PC-3 (cell line): ENCODE data around the gene SLC6A18. TPM values are rescaled to one million over a fixed set of nuclear protein-coding genes. Genes with fewer than 3 reads are reported as not detected.
"Not testable (repeated sequence)": the region's sequence is repeated elsewhere in the genome, so short reads cannot be mapped to it uniquely, and the experiment has no call there.

Experiments
- ATAC-seq: fragments of 200-7000 bp; cut with Tn5 transposase; 2 replicates; pipeline ENCODE4 v1.9.1; 2020; ENCODE audit warnings: mild to moderate bottlenecking, moderate library complexity
- BruUV-seq: library from RNA; stranded (reverse); fragments of 400-500 nt; replicated peaks from 2 replicates; lab custom pipeline; 2021; lab: Mats Ljungman, UMichigan
- CTCF ChIA-PET: fragments of 300-600 bp; sonication (Branson Sonifier 250); formaldehyde crosslinking; loops from one replicate; lab custom pipeline; 2022; ENCODE audit warnings: antibody characterized with exemption; lab: Charles Lee
- POLR2A ChIA-PET: fragments of 300-600 bp; sonication (Branson Sonifier 250); formaldehyde crosslinking; loops from one replicate; lab custom pipeline; 2022; ENCODE audit warnings: antibody characterized with exemption; ENCODE audit not compliant: unreplicated experiment; lab: Charles Lee
- DNase-seq: peaks from one replicate; pipeline ENCODE4 v3.0.0-alpha.2; 2015
- H2AFZ ChIP-seq: fragments of 300-600 bp; sonication (generic); 2 replicates; pipeline ENCODE4 v1.6.0; 2016; ENCODE audit warnings: antibody characterized with exemption, low read length
- H3F3A ChIP-seq: fragments of 300-600 bp; sonication (generic); one replicate; pipeline ENCODE4 v1.6.0; 2017; ENCODE audit warnings: antibody characterized with exemption, low read length, control low read depth, mild to moderate bottlenecking; ENCODE audit not compliant: unreplicated experiment
- H3K27ac ChIP-seq: fragments of 300-600 bp; sonication (generic); 2 replicates; pipeline ENCODE4 v1.5.1; 2016; ENCODE audit warnings: mild to moderate bottlenecking, low read length
- H3K27me3 ChIP-seq: fragments of 300-600 bp; sonication (generic); 2 replicates; pipeline ENCODE4 v1.6.1; 2016; ENCODE audit warnings: low read length, mixed read lengths
- H3K36me3 ChIP-seq: fragments of 300-600 bp; sonication (generic); 2 replicates; pipeline ENCODE4 v1.6.1; 2016; ENCODE audit warnings: low read depth, mixed run types, low read length, mixed read lengths
- H3K4me1 ChIP-seq: fragments of 300-600 bp; sonication (generic); 2 replicates; pipeline ENCODE4 v1.5.1; 2016; ENCODE audit warnings: low read length; ENCODE audit not compliant: insufficient read depth
- H3K4me2 ChIP-seq: fragments of 300-600 bp; sonication (generic); 2 replicates; pipeline ENCODE4 v1.6.0; 2016; ENCODE audit warnings: low read length
- H3K4me3 ChIP-seq: fragments of 300-600 bp; sonication (generic); 2 replicates; pipeline ENCODE4 v1.5.1; 2016; ENCODE audit warnings: mild to moderate bottlenecking, low read length, mixed read lengths
- H3K79me2 ChIP-seq: fragments of 300-600 bp; sonication (generic); 2 replicates; pipeline ENCODE4 v1.6.1; 2017; ENCODE audit warnings: low read length, mixed read lengths
- H3K9ac ChIP-seq: fragments of 300-600 bp; sonication (generic); 2 replicates; pipeline ENCODE4 v1.6.0; 2016; ENCODE audit warnings: mild to moderate bottlenecking, low read length
- H3K9me2 ChIP-seq: fragments of 300-600 bp; sonication (generic); replicated peaks from 2 replicates; pipeline ENCODE4 v1.6.1; 2016; ENCODE audit warnings: mixed run types, low read length, mixed read lengths
- H3K9me3 ChIP-seq: fragments of 300-600 bp; sonication (generic); 2 replicates; pipeline ENCODE4 v1.6.1; 2016; ENCODE audit warnings: low read length, mixed read lengths
- H4K20me1 ChIP-seq: fragments of 300-600 bp; sonication (generic); 2 replicates; pipeline ENCODE4 v1.6.1; 2016; ENCODE audit warnings: low read length, mixed read lengths
- EZH2 ChIP-seq: fragments of 300-600 bp; sonication (generic); IDR thresholded peaks from one replicate; pipeline ENCODE4 v1.6.1; 2017; ENCODE audit warnings: antibody characterized with exemption, mild to moderate bottlenecking, low read length; ENCODE audit not compliant: unreplicated experiment
- EZH2phosphoT487 ChIP-seq: fragments of 300-600 bp; sonication (generic); IDR thresholded peaks from 2 replicates; pipeline ENCODE4 v1.6.1; 2018; ENCODE audit warnings: mild to moderate bottlenecking, antibody characterized with exemption, low read length, borderline replicate concordance
- intact Hi-C: fragments of 100-400 bp; cut with micrococcal nuclease; formaldehyde crosslinking; loops from 2 replicates; pipeline ENCODE4 v1.9.0; 2023
- total RNA-seq: library from RNA; depleted of rRNA; stranded (reverse); fragments of >200 nt; gene quantifications from 2 replicates; pipeline ENCODE4 v1.2.3, GENCODE V29; 2014
- TF ChIP-seq, protein P1 (sequence below): fragments of 300-600 bp; sonication (generic); conservative IDR thresholded peaks from 2 replicates; pipeline ENCODE4 v1.5.1; 2017; ENCODE audit warnings: antibody characterized with exemption, low read depth, mild to moderate bottlenecking, low read length

Gene SLC6A18
- total RNA-seq, 1 experiment from 2014 or later: not detected

DNA sequence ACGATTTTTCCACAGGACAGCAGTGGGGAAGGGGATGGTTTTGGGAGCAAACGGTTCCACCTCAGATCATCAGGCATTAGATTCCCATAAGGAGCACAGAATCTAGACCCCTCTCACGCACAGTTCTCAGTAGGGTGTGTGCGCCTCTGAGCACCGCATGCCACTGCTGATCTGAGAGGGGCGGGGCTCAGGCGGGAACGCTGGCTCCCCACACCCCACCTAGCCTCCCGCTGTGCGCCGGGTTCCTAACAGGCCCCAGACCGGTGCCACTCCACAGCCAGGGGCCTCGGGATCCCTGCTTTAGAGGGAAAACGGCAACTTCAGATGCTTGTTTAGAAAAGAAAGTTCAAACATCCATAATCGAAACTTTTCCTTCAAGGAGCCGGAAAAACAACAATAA, 49.3 kb downstream of the SLC6A18 start:
- intact Hi-C loops: no loop called here
- BruUV-seq: no TSS peak
- POLR2A ChIA-PET: no interaction called here

DNA sequence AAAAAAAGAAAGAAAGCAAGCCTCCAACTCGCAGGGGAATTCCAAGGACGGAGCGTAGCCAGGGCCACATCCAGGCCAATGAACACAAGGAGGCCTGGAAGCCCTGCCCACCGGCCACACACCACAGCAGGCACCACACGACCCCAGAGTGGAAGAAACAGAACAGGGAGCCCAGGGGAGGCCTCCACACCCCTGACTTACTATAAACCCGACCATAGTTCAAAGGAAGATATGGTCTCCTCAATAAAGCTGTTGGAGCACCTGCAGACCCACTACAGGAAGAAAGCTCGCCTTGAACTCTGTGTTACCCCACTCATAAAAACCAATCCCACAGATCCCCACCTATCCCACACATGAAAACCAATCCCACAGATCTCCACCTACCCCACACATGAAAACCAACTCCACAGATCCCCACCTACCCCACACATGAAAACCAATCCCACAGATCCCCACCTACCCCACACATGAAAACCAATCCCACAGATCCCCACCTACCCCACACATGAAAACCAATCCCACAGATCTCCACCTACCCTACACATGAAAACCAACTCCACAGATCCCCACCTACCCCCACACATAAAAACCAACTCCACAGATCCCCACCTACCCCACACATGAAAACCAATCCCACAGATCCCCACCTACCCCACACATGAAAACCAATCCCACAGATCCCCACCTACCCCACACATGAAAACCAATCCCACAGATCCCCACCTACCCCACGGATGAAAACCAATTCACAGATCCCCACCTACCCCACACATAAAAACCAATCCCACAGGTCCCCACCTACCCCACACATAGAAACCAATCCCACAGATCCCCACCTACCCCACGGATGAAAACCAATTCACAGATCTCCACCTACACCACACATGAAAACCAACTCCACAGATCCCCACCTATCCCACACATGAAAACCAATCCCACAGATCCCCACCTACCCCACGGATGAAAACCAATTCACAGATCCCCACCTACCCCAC, 50.5 kb downstream of the SLC6A18 start:
- H3K4me3 ChIP-seq, H4K20me1 ChIP-seq, H3K36me3 ChIP-seq, H3K27me3 ChIP-seq, BruUV-seq, CTCF ChIA-PET, H3K9me3 ChIP-seq, H3F3A ChIP-seq, H2AFZ ChIP-seq, H3K9ac ChIP-seq, H3K79me2 ChIP-seq, DNase-seq, H3K27ac ChIP-seq, H3K4me2 ChIP-seq, intact Hi-C loops, ATAC-seq, H3K9me2 ChIP-seq, POLR2A ChIA-PET, H3K4me1 ChIP-seq: not testable (repeated sequence)

More for the DNA sequence above, 49.3 kb downstream of the SLC6A18 start:
- H3K9me2 ChIP-seq: no peaks in the 10 kb centered on the region
- no peaks in the 10 kb centered on the region for H3K4me1 ChIP-seq
- DNase-seq (no peak), ATAC-seq (no peak)
- H3K36me3 ChIP-seq: no peaks in the 10 kb centered on the region
- no peaks in the 10 kb centered on the region for H3K79me2 ChIP-seq
- TF ChIP-seq EZH2 (no peak), EZH2phosphoT487 (no peak)
- TF ChIP-seq, protein P1, sequence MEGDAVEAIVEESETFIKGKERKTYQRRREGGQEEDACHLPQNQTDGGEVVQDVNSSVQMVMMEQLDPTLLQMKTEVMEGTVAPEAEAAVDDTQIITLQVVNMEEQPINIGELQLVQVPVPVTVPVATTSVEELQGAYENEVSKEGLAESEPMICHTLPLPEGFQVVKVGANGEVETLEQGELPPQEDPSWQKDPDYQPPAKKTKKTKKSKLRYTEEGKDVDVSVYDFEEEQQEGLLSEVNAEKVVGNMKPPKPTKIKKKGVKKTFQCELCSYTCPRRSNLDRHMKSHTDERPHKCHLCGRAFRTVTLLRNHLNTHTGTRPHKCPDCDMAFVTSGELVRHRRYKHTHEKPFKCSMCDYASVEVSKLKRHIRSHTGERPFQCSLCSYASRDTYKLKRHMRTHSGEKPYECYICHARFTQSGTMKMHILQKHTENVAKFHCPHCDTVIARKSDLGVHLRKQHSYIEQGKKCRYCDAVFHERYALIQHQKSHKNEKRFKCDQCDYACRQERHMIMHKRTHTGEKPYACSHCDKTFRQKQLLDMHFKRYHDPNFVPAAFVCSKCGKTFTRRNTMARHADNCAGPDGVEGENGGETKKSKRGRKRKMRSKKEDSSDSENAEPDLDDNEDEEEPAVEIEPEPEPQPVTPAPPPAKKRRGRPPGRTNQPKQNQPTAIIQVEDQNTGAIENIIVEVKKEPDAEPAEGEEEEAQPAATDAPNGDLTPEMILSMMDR: no peak
- H3F3A ChIP-seq: no peaks in the 10 kb centered on the region
- no peak overlapping the region for H3K4me3 ChIP-seq
- no peak overlapping the region for H3K4me2 ChIP-seq
- no peak overlapping the region for H2AFZ ChIP-seq
- H3K9me3 ChIP-seq: no peaks in the 10 kb centered on the region
- no peak overlapping the region for H3K27ac ChIP-seq
- CTCF ChIA-PET: no interaction called here
- H3K27me3 ChIP-seq: no peaks in the 10 kb centered on the region
- H4K20me1 ChIP-seq: no peaks in the 10 kb centered on the region
- no peak overlapping the region for H3K9ac ChIP-seq

DNA sequence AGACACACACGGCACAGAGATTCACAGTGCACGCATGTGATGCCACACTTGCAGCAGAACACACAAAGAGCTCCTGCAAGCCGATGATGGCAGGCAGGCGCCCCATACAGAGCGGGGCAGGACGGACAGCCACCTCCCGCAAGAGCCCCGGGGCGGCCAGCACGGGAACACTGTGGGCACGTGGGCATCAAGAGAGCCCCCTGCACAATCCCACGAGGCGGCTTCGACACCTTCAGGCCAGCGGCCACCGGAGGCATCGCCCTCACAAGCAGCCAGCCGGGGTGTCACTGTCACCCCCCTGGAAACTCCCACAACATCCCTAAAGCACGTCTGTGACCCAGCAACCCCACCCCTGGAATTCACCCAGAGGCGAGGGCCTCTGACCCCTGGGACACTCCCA, 51.7 kb downstream of the SLC6A18 start:
- DNase-seq (no peak), ATAC-seq (no peak)
- Histone ChIP-seq H3K9ac (no peak overlapping the region), H3K9me2 (no peaks in the 10 kb centered on the region), H3K27ac (no peak overlapping the region), H3K9me3 (no peaks in the 10 kb centered on the region), H2AFZ (no peak overlapping the region), H4K20me1 (no peaks in the 10 kb centered on the region), H3K79me2 (no peaks in the 10 kb centered on the region), H3K36me3 (no peaks in the 10 kb centered on the region), H3F3A (no peaks in the 10 kb centered on the region), H3K4me2 (no peak overlapping the region), H3K4me3 (no peak overlapping the region), H3K27me3 (no peaks in the 10 kb centered on the region), H3K4me1 (no peaks in the 10 kb centered on the region)
- no peak for TF ChIP-seq EZH2phosphoT487
- no peak for TF ChIP-seq EZH2
- TF ChIP-seq, protein P1: no peak
- intact Hi-C loops: no loop called here
- POLR2A ChIA-PET: no interaction called here
- BruUV-seq: no TSS peak
- CTCF ChIA-PET: no interaction called here
